ENCODE data around the gene ABL1. TPM values are rescaled to one million over a fixed set of nuclear protein-coding genes. Genes with fewer than 3 reads are reported as not detected.
"Not testable (repeated sequence)": the region's sequence is repeated elsewhere in the genome, so short reads cannot be mapped to it uniquely, and the experiment has no call there.

The ABL1 gene
- total RNA-seq, 1 experiment from 2014 or later = 27.6 TPM

- in situ Hi-C loops (cut with HindIII; ENCODE audit: low pct_unique_long_range_greater_than_20kb, low sequenced_read_pairs) = no loop called here
- no peak for DNase-seq (ENCODE audit: low read depth)
Observed at GRCh38 chr9:130904070-130905044, 69.3 kb downstream of the ABL1 start.

GRCh38 chr9:130905125-130905901 lies 70.3 kb downstream of the ABL1 start:
- in situ Hi-C loops (cut with HindIII; ENCODE audit: low pct_unique_long_range_greater_than_20kb, low sequenced_read_pairs) = no loop called here

GRCh38 chr9:130905902-130906734 lies 71.1 kb downstream of the ABL1 start:
- in situ Hi-C loops (cut with HindIII; ENCODE audit: low pct_unique_long_range_greater_than_20kb, low sequenced_read_pairs) = no loop called here
- no peak for DNase-seq (ENCODE audit: low read depth)

More at GRCh38 chr9:130905125-130905901, 70.3 kb downstream of the ABL1 start:
- no peak for DNase-seq (ENCODE audit: low read depth)

GRCh38 chr9:130906735-130907416 lies 71.8 kb downstream of the ABL1 start:
- in situ Hi-C loops (cut with HindIII; ENCODE audit: low pct_unique_long_range_greater_than_20kb, low sequenced_read_pairs) = no loop called here
- no peak for DNase-seq (ENCODE audit: low read depth)

- DNase-seq (ENCODE audit: low read depth) = no peak
- in situ Hi-C loops (cut with HindIII; ENCODE audit: low pct_unique_long_range_greater_than_20kb, low sequenced_read_pairs) = no loop called here
Observed at GRCh38 chr9:130908146-130908877, 73.3 kb downstream of the ABL1 start.

- in situ Hi-C loops (cut with HindIII; ENCODE audit: low pct_unique_long_range_greater_than_20kb, low sequenced_read_pairs) = no loop called here
- no peak for DNase-seq (ENCODE audit: low read depth)
Observed at GRCh38 chr9:130908878-130909355, 73.9 kb downstream of the ABL1 start.

- in situ Hi-C loops (cut with HindIII; ENCODE audit: low pct_unique_long_range_greater_than_20kb, low sequenced_read_pairs) = not testable (repeated sequence)
Observed at GRCh38 chr9:130910041-130910440, 75.0 kb downstream of the ABL1 start.

GRCh38 chr9:130910670-130911069 lies 75.6 kb downstream of the ABL1 start:
- in situ Hi-C loops (cut with HindIII; ENCODE audit: low pct_unique_long_range_greater_than_20kb, low sequenced_read_pairs) = not testable (repeated sequence)

More at GRCh38 chr9:130910041-130910440, 75.0 kb downstream of the ABL1 start:
- not testable (repeated sequence) for DNase-seq (ENCODE audit: low read depth)

GRCh38 chr9:130911254-130912049 lies 76.4 kb downstream of the ABL1 start:
- in situ Hi-C loops (cut with HindIII; ENCODE audit: low pct_unique_long_range_greater_than_20kb, low sequenced_read_pairs) = no loop called here
- DNase-seq (ENCODE audit: low read depth) = no peak

More at GRCh38 chr9:130910670-130911069, 75.6 kb downstream of the ABL1 start:
- DNase-seq (ENCODE audit: low read depth) = not testable (repeated sequence)

- in situ Hi-C loops (cut with HindIII; ENCODE audit: low pct_unique_long_range_greater_than_20kb, low sequenced_read_pairs) = no loop called here
- DNase-seq (ENCODE audit: low read depth) = peak; percentile 86
Observed at GRCh38 chr9:130912932-130913598, 78.0 kb downstream of the ABL1 start.

- no peak for DNase-seq (ENCODE audit: low read depth)
- in situ Hi-C loops (cut with HindIII; ENCODE audit: low pct_unique_long_range_greater_than_20kb, low sequenced_read_pairs) = no loop called here
Observed at GRCh38 chr9:130913599-130914416, 78.8 kb downstream of the ABL1 start.

GRCh38 chr9:130914417-130915095 lies 79.5 kb downstream of the ABL1 start:
- in situ Hi-C loops (cut with HindIII; ENCODE audit: low pct_unique_long_range_greater_than_20kb, low sequenced_read_pairs) = no loop called here
- DNase-seq (ENCODE audit: low read depth) = no peak

- no peak for DNase-seq (ENCODE audit: low read depth)
- in situ Hi-C loops (cut with HindIII; ENCODE audit: low pct_unique_long_range_greater_than_20kb, low sequenced_read_pairs) = no loop called here
Observed at GRCh38 chr9:130915096-130915447, 80.0 kb downstream of the ABL1 start.

- DNase-seq (ENCODE audit: low read depth) = no peak
- in situ Hi-C loops (cut with HindIII; ENCODE audit: low pct_unique_long_range_greater_than_20kb, low sequenced_read_pairs) = no loop called here
Observed at GRCh38 chr9:130917168-130917960, 82.3 kb downstream of the ABL1 start.

All from Caki2 (cell line).